ENCODE measurements around the gene ASTE1.

Gene ASTE1

DNA sequence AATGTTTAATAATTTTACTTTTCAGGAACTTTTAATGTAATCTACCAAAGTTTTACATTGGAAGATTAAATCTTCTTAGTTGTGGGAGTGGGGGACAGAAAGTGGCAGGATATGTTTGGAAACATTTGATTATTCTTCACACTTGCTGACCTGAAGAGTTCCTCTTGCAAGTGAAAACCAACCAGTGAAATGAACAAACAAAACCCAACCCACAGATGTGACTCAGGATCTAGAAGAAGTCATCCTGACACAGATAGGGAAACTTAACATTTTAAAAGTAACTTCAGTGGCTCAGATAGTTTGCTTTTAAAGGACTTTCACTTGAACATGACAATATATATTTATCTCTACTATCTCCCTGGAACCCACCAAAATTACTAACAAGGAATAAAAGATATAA, 55.4 kb downstream of the ASTE1 start:
- no peak overlapping the region for H3K4me3 Mint-ChIP-seq
- peaks cover 43% of the 10 kb centered on the region for H3K36me3 Mint-ChIP-seq (ENCODE audit: low read depth)
- TF ChIP-seq, protein P1, sequence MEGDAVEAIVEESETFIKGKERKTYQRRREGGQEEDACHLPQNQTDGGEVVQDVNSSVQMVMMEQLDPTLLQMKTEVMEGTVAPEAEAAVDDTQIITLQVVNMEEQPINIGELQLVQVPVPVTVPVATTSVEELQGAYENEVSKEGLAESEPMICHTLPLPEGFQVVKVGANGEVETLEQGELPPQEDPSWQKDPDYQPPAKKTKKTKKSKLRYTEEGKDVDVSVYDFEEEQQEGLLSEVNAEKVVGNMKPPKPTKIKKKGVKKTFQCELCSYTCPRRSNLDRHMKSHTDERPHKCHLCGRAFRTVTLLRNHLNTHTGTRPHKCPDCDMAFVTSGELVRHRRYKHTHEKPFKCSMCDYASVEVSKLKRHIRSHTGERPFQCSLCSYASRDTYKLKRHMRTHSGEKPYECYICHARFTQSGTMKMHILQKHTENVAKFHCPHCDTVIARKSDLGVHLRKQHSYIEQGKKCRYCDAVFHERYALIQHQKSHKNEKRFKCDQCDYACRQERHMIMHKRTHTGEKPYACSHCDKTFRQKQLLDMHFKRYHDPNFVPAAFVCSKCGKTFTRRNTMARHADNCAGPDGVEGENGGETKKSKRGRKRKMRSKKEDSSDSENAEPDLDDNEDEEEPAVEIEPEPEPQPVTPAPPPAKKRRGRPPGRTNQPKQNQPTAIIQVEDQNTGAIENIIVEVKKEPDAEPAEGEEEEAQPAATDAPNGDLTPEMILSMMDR (IDR thresholded peaks at IDR 0.05): no peak
- DNase-seq: no peak
- H3K27me3 Mint-ChIP-seq (ENCODE audit: low read depth, poor library complexity): no peaks in the 10 kb centered on the region
- H3K9me3 Mint-ChIP-seq: no peaks in the 10 kb centered on the region
- H3K4me1 Mint-ChIP-seq: no peaks in the 10 kb centered on the region
- H3K27ac Mint-ChIP-seq: no peak overlapping the region

DNA sequence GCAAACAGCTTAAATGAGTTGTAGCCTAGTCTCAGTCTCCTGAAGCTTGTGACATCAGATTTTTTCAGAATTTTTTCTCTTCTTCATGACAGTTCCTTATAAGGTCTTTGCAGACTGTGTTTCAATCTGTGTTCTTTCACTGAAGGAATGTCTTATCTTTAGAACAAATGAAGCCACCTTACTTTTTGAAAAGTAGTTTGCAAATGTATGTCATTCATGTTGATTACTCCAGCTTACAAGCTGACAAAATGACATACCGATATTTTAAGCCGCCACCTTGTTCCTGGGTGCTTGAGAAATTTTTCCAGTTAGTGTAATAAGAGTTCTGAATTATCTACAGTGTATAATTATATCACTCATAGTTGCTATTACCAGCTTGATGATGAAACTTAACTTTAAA, 57.0 kb downstream of the ASTE1 start:
- TF ChIP-seq, protein P1 (IDR thresholded peaks at IDR 0.05): no peak
- H3K9me3 Mint-ChIP-seq: no peaks in the 10 kb centered on the region

DNA sequence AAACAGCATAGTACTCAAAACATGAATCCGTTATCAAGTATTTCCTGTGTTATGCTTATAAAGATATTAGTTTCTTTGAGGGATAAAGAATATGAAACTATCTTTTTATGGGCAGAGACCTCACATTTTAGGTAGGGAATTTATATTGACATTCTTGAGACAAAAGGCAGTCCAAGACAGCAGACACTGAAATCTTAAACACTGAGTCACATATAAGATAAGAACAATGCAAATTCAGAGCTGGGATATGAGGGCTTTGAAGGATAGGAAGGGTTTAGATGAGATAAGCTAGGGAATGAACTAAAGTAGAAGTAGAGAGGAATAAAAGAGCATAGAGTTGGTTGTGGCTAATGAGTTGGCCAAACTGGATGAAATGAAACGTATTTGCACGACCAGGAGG, 58.4 kb downstream of the ASTE1 start:
- peaks cover 62% of the 10 kb centered on the region for H3K36me3 Mint-ChIP-seq (ENCODE audit: low read depth)
- H3K9me3 Mint-ChIP-seq: no peaks in the 10 kb centered on the region
- H3K27me3 Mint-ChIP-seq (ENCODE audit: low read depth, poor library complexity): no peaks in the 10 kb centered on the region
- TF ChIP-seq, protein P1 (IDR thresholded peaks at IDR 0.05): no peak
- DNase-seq: no peak
- H3K4me3 Mint-ChIP-seq: no peak overlapping the region
- H3K4me1 Mint-ChIP-seq: no peaks in the 10 kb centered on the region
- no peak overlapping the region for H3K27ac Mint-ChIP-seq

More for the DNA sequence above, 57.0 kb downstream of the ASTE1 start:
- no peaks in the 10 kb centered on the region for H3K27me3 Mint-ChIP-seq (ENCODE audit: low read depth, poor library complexity)
- peaks cover 57% of the 10 kb centered on the region for H3K36me3 Mint-ChIP-seq (ENCODE audit: low read depth)
- DNase-seq: no peak
- H3K4me1 Mint-ChIP-seq: no peaks in the 10 kb centered on the region
- H3K27ac Mint-ChIP-seq: no peak overlapping the region
- no peak overlapping the region for H3K4me3 Mint-ChIP-seq

DNA sequence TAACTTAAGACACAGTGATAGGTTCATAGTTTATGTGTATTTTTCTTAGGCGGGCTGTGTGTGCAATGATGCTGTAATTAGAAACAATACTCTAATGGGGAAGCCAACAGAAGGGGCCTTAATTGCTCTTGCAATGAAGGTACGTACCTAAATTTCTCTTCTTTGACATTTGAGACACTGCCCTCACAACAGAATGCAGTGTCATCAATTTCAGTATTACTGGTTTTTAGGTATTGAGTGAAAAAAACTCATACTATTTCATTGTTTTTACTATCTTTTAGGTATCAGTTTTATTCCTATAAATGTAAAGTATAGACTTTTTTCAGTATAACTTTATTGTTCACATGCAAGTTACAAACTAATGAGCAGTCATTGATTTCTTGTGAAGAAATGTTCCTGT, 59.3 kb downstream of the ASTE1 start:
- H3K9me3 Mint-ChIP-seq: no peaks in the 10 kb centered on the region
- H3K4me1 Mint-ChIP-seq: no peaks in the 10 kb centered on the region
- H3K4me3 Mint-ChIP-seq: no peak overlapping the region
- no peak for DNase-seq
- no peak overlapping the region for H3K27ac Mint-ChIP-seq
- H3K36me3 Mint-ChIP-seq (ENCODE audit: low read depth): peaks cover 53% of the 10 kb centered on the region
- H3K27me3 Mint-ChIP-seq (ENCODE audit: low read depth, poor library complexity): no peaks in the 10 kb centered on the region
- TF ChIP-seq, protein P1 (IDR thresholded peaks at IDR 0.05): no peak

DNA sequence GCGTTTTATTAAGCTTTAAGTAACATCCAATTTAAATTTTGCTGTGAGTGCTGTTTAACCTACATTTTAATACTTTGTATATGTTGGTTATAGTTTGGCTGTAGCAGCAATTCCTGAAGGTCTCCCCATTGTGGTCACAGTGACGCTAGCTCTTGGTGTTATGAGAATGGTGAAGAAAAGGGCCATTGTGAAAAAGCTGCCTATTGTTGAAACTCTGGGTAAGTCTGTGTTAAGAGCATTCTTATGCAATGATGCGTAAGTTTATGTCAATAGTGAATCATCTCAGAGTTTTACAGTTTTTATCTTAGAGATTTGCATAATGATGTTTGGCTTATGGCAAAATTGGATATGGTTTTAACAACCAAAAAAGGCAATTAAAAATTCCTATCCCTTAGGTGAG, 62.7 kb downstream of the ASTE1 start:
- Mint-ChIP-seq H3K27me3 (ENCODE audit: low read depth, poor library complexity) (no peaks in the 10 kb centered on the region), H3K27ac (no peak overlapping the region), H3K4me1 (no peaks in the 10 kb centered on the region), H3K36me3 (ENCODE audit: low read depth) (peaks cover 50% of the 10 kb centered on the region), H3K9me3 (no peaks in the 10 kb centered on the region), H3K4me3 (no peak overlapping the region)
- TF ChIP-seq, protein P1 (IDR thresholded peaks at IDR 0.05): no peak
- DNase-seq: no peak
